Measurements from ENCODE around the gene SFRP5. TPM values are rescaled to one million over a fixed set of nuclear protein-coding genes. Genes with fewer than 3 reads are reported as not detected.
A peak's percentile ranks its signal among the peaks of the same experiment; 100 is the strongest.

Gene SFRP5
- 0.08 and 0.21 TPM in 2 replicates for total RNA-seq (2014; rRNA removed; shearing (Covaris generic))
- 0.32 and 1.2 TPM in 2 replicates for polyA plus RNA-seq (2015; cell fraction: cytosol; rRNA removed)
- polyA plus RNA-seq (2015; cell fraction: nucleus; rRNA removed), result not detected in 2 replicates

GRCh38 chr10:97771913-97772823 is at the start of gene SFRP5:
Gene SFRP5, minus strand, starts transcription at chr10:97771999. Its CDS starts 166 bp downstream, at chr10:97771833.
- in situ Hi-C loops (cut with HindIII; ENCODE audit: low pct_unique_long_range_greater_than_20kb, low sequenced_read_pairs), result no loop called here
- no peak for DNase-seq (ENCODE audit: low read depth, low spot score)

- in situ Hi-C loops (cut with HindIII; ENCODE audit: low pct_unique_long_range_greater_than_20kb, low sequenced_read_pairs), result no loop called here
- no peak for DNase-seq (ENCODE audit: low read depth, low spot score)
These were observed 48.4 kb upstream of the SFRP5 start for GRCh38 chr10:97820096-97820704.

- DNase-seq (ENCODE audit: low read depth, low spot score), result no peak
- in situ Hi-C loops (cut with HindIII; ENCODE audit: low pct_unique_long_range_greater_than_20kb, low sequenced_read_pairs), result no loop called here
These were observed 46.8 kb upstream of the SFRP5 start for GRCh38 chr10:97818572-97818971.

- no peak for DNase-seq (ENCODE audit: low read depth, low spot score)
- in situ Hi-C loops (cut with HindIII; ENCODE audit: low pct_unique_long_range_greater_than_20kb, low sequenced_read_pairs), result no loop called here
These were observed 44.8 kb upstream of the SFRP5 start for GRCh38 chr10:97816609-97817008.

- DNase-seq (ENCODE audit: low read depth, low spot score), result no peak
- in situ Hi-C loops (cut with HindIII; ENCODE audit: low pct_unique_long_range_greater_than_20kb, low sequenced_read_pairs), result no loop called here
These were observed 43.2 kb upstream of the SFRP5 start for GRCh38 chr10:97814996-97815395.

GRCh38 chr10:97813311-97813710 is 41.5 kb upstream of the SFRP5 start:
- DNase-seq (ENCODE audit: low read depth, low spot score), result no peak
- in situ Hi-C loops (cut with HindIII; ENCODE audit: low pct_unique_long_range_greater_than_20kb, low sequenced_read_pairs), result no loop called here

- no peak for DNase-seq (ENCODE audit: low read depth, low spot score)
- in situ Hi-C loops (cut with HindIII; ENCODE audit: low pct_unique_long_range_greater_than_20kb, low sequenced_read_pairs), result no loop called here
These were observed 40.9 kb upstream of the SFRP5 start for GRCh38 chr10:97812696-97813095.

- in situ Hi-C loops (cut with HindIII; ENCODE audit: low pct_unique_long_range_greater_than_20kb, low sequenced_read_pairs), result no loop called here
- no peak for DNase-seq (ENCODE audit: low read depth, low spot score)
These were observed 40.2 kb upstream of the SFRP5 start for GRCh38 chr10:97811958-97812357.

GRCh38 chr10:97810446-97810845 is 38.6 kb upstream of the SFRP5 start:
- in situ Hi-C loops (cut with HindIII; ENCODE audit: low pct_unique_long_range_greater_than_20kb, low sequenced_read_pairs), result no loop called here
- peak; percentile 72 for DNase-seq (ENCODE audit: low read depth, low spot score)

GRCh38 chr10:97805949-97806348 is 34.1 kb upstream of the SFRP5 start:
- in situ Hi-C loops (cut with HindIII; ENCODE audit: low pct_unique_long_range_greater_than_20kb, low sequenced_read_pairs), result no loop called here
- no peak for DNase-seq (ENCODE audit: low read depth, low spot score)

GRCh38 chr10:97805096-97805884 is 33.5 kb upstream of the SFRP5 start:
- in situ Hi-C loops (cut with HindIII; ENCODE audit: low pct_unique_long_range_greater_than_20kb, low sequenced_read_pairs), result no loop called here
- no peak for DNase-seq (ENCODE audit: low read depth, low spot score)

- in situ Hi-C loops (cut with HindIII; ENCODE audit: low pct_unique_long_range_greater_than_20kb, low sequenced_read_pairs), result no loop called here
- no peak for DNase-seq (ENCODE audit: low read depth, low spot score)
These were observed 29.6 kb upstream of the SFRP5 start for GRCh38 chr10:97801422-97801821.

- no peak for DNase-seq (ENCODE audit: low read depth, low spot score)
- in situ Hi-C loops (cut with HindIII; ENCODE audit: low pct_unique_long_range_greater_than_20kb, low sequenced_read_pairs), result no loop called here
These were observed 28.7 kb upstream of the SFRP5 start for GRCh38 chr10:97800474-97800873.

GRCh38 chr10:97798958-97799610 is 27.3 kb upstream of the SFRP5 start:
- DNase-seq (ENCODE audit: low read depth, low spot score), result no peak
- in situ Hi-C loops (cut with HindIII; ENCODE audit: low pct_unique_long_range_greater_than_20kb, low sequenced_read_pairs), result no loop called here

GRCh38 chr10:97796651-97797050 is 24.9 kb upstream of the SFRP5 start:
- in situ Hi-C loops (cut with HindIII; ENCODE audit: low pct_unique_long_range_greater_than_20kb, low sequenced_read_pairs), result no loop called here
- peak; percentile 38 for DNase-seq (ENCODE audit: low read depth, low spot score)

GRCh38 chr10:97795886-97796285 is 24.1 kb upstream of the SFRP5 start:
- DNase-seq (ENCODE audit: low read depth, low spot score), result no peak
- in situ Hi-C loops (cut with HindIII; ENCODE audit: low pct_unique_long_range_greater_than_20kb, low sequenced_read_pairs), result no loop called here

GRCh38 chr10:97791824-97792721 is 20.3 kb upstream of the SFRP5 start:
- in situ Hi-C loops (cut with HindIII; ENCODE audit: low pct_unique_long_range_greater_than_20kb, low sequenced_read_pairs), result no loop called here
- DNase-seq (ENCODE audit: low read depth, low spot score), result peak; percentile 72
